HCT116 (cell line): ENCODE measurements around the gene ZNF304. TPM values are rescaled to one million over a fixed set of nuclear protein-coding genes. Genes with fewer than 3 reads are reported as not detected.
A peak's percentile ranks its signal among the peaks of the same experiment; 100 is the strongest.

Source experiments
- ATAC-seq: fragments of 200-7000 bp; cut with Tn5 transposase; 2 replicates; pipeline ENCODE4 v1.9.1; 2020; ENCODE audit warnings: mild to moderate bottlenecking, moderate library complexity
- BruUV-seq: library from RNA; stranded (reverse); fragments of 400-500 nt; replicated peaks from 2 replicates; lab custom pipeline; 2021; lab: Mats Ljungman, UMichigan
- CTCF ChIA-PET: fragments of 300-600 bp; sonication (Branson Sonifier 250); formaldehyde crosslinking; loops from one replicate; lab custom pipeline; 2021; ENCODE audit warnings: antibody characterized with exemption; lab: Charles Lee
- POLR2A ChIA-PET: fragments of 300-600, 350-600 bp; sonication (Branson Sonifier 250); formaldehyde crosslinking; loops from one replicate; lab custom pipeline; 2021; ENCODE audit warnings: antibody characterized with exemption; lab: Charles Lee
- RAD21 ChIA-PET, 2 experiments: fragments of 300-600 bp; sonication (Branson Sonifier 250); formaldehyde crosslinking; loops; one replicate each; lab custom pipeline; 2023; ENCODE audit warnings: low total read pairs in 2 of 2; ENCODE audit not compliant: uncharacterized antibody in 2 of 2, unreplicated experiment in 2 of 2, low non-redundant PET in 1 of 2; lab: Charles Lee
- DNase-seq: peaks from one replicate; pipeline ENCODE4 v3.0.0-alpha.2; 2010; ENCODE audit warnings: low read depth, low spot score
- H2AFZ ChIP-seq: fragments of 200-600 bp; shearing (Covaris generic), sonication (generic); 2 replicates; pipeline ENCODE4 v1.6.1; 2017; ENCODE audit warnings: low read depth, mixed run types, mixed read lengths, antibody characterized with exemption, low read length; ENCODE audit not compliant: poor library complexity, severe bottlenecking
- H3K27ac ChIP-seq: 2 replicates; pipeline ENCODE4 v1.5.1; 2012; ENCODE audit warnings: low read depth, low read length
- H3K27me3 ChIP-seq: fragments of 200-600 bp; sonication (generic); 2 replicates; pipeline ENCODE4 v1.6.1; 2016; ENCODE audit warnings: mixed run types, low read length, mixed read lengths; ENCODE audit not compliant: insufficient read depth
- H3K36me3 ChIP-seq, 2 experiments: fragments of 200-500 bp in 1 of 2; fragments of 200-600 bp in 1 of 2; sonication (Bioruptor generic) in 1 of 2; sonication (generic) in 1 of 2; 2 replicates each; pipeline versions ENCODE4 v1.5.1 to v1.6.1; 2014 to 2016; ENCODE audit warnings: low read length in 2 of 2, inconsistent platforms in 1 of 2, mixed read lengths in 1 of 2, mixed run types in 1 of 2; ENCODE audit not compliant: insufficient read depth in 2 of 2, control insufficient read depth in 1 of 2
- H3K4me1 ChIP-seq, 2 experiments: fragments of 200-600 bp in 1 of 2; sonication (generic) in 1 of 2; 2 replicates each; pipeline versions ENCODE4 v1.5.1 to v1.6.1; 2012 to 2017; ENCODE audit warnings: low read length in 2 of 2, inconsistent platforms in 1 of 2, mild to moderate bottlenecking in 1 of 2, mixed read lengths in 1 of 2, mixed run types in 1 of 2, moderate library complexity in 1 of 2; ENCODE audit not compliant: insufficient read depth in 2 of 2, control insufficient read depth in 1 of 2
- H3K4me2 ChIP-seq: fragments of 200-600 bp; sonication (generic); 2 replicates; pipeline ENCODE4 v1.6.1; 2017; ENCODE audit warnings: mixed run types, low read length, mixed read lengths
- H3K4me3 ChIP-seq, 2 experiments: fragments of 200-600 bp in 1 of 2; sonication (generic) in 1 of 2; replicated peaks in 1 of 2; 2 replicates each; pipeline ENCODE4 v1.5.1; 2011 to 2016; ENCODE audit warnings: low read length in 2 of 2, control low read depth in 1 of 2, low read depth in 1 of 2, mild to moderate bottlenecking in 1 of 2, mixed read lengths in 1 of 2, mixed run types in 1 of 2
- H3K79me2 ChIP-seq: fragments of 200-600 bp; sonication (generic); 2 replicates; pipeline ENCODE4 v1.6.1; 2017; ENCODE audit warnings: mild to moderate bottlenecking, mixed run types, low read length, moderate library complexity, mixed read lengths; ENCODE audit not compliant: insufficient read depth
- H3K9ac ChIP-seq: fragments of 200-600 bp; sonication (generic); 2 replicates; pipeline ENCODE4 v1.6.1; 2016; ENCODE audit warnings: low read length, mixed read lengths
- H3K9me2 ChIP-seq: fragments of 200-600 bp; sonication (generic), shearing (Covaris generic); 2 replicates; pipeline ENCODE4 v1.6.1; 2017; ENCODE audit warnings: mixed run types, mild to moderate bottlenecking, moderate library complexity; ENCODE audit not compliant: insufficient read depth
- H3K9me3 ChIP-seq, 2 experiments: fragments of 200-500 bp in 1 of 2; fragments of 200-600 bp in 1 of 2; sonication (Bioruptor generic) in 1 of 2; sonication (generic) in 1 of 2; 2 replicates each; pipeline ENCODE4 v1.6.1; 2014 to 2017; ENCODE audit warnings: low read length in 2 of 2, mixed read lengths in 2 of 2, inconsistent platforms in 1 of 2, low read depth in 1 of 2, mild to moderate bottlenecking in 1 of 2, mixed run types in 1 of 2, moderate library complexity in 1 of 2; ENCODE audit not compliant: control insufficient read depth in 1 of 2, insufficient read depth in 1 of 2
- H4K20me1 ChIP-seq: fragments of 200-600 bp; sonication (generic), shearing (Covaris generic); 2 replicates; pipeline ENCODE4 v1.6.1; 2017; ENCODE audit warnings: mixed run types, mild to moderate bottlenecking, moderate library complexity; ENCODE audit not compliant: insufficient read depth
- POLR2AphosphoS5 ChIP-seq: IDR thresholded peaks from 2 replicates; pipeline ENCODE4 v1.6.1; 2011; ENCODE audit warnings: mild to moderate bottlenecking, low read depth, low read length, moderate library complexity
- RAD21 ChIP-seq: IDR thresholded peaks from 2 replicates; pipeline ENCODE4 v1.6.1; 2012; ENCODE audit warnings: low read depth, mild to moderate bottlenecking
- SRF ChIP-seq: IDR thresholded peaks from 2 replicates; pipeline ENCODE4 v1.6.1; 2012; ENCODE audit warnings: low read depth
- TCF7L2 ChIP-seq: IDR thresholded peaks from 2 replicates; pipeline ENCODE4 v1.7.0; 2011; ENCODE audit warnings: borderline replicate concordance, inconsistent platforms; ENCODE audit not compliant: insufficient read depth, insufficient read length; ENCODE audit errors: extremely low read depth
- YY1 ChIP-seq: IDR thresholded peaks from 2 replicates; pipeline ENCODE4 v1.6.1; 2011; ENCODE audit warnings: low read length, low read depth, moderate library complexity, mild to moderate bottlenecking; ENCODE audit not compliant: insufficient replicate concordance; ENCODE audit errors: extremely low read depth
- intact Hi-C: fragments of 100-400 bp; cut with micrococcal nuclease; formaldehyde crosslinking; loops from 2 replicates; pipeline ENCODE4 v1.10.0; 2022
- total RNA-seq: library from RNA; stranded (reverse); gene quantifications from one replicate; pipeline ENCODE4 v1.2.1, GENCODE V29; 2021; ENCODE audit not compliant: unreplicated experiment
- TF ChIP-seq, protein P1 (sequence below): IDR thresholded peaks from 2 replicates; pipeline ENCODE4 v1.6.1; 2012
- TF ChIP-seq, protein P2 (sequence below): IDR thresholded peaks from 2 replicates; pipeline ENCODE4 v1.6.1; 2011; ENCODE audit warnings: mild to moderate bottlenecking, low read length, moderate library complexity; ENCODE audit not compliant: insufficient replicate concordance; ENCODE audit errors: extremely low read depth
- TF ChIP-seq, protein P3 (sequence below): IDR thresholded peaks from 2 replicates; pipeline ENCODE4 v1.6.1; 2012

Gene ZNF304
- total RNA-seq, 1 experiment from 2014 or later, result 6.3 TPM

DNA sequence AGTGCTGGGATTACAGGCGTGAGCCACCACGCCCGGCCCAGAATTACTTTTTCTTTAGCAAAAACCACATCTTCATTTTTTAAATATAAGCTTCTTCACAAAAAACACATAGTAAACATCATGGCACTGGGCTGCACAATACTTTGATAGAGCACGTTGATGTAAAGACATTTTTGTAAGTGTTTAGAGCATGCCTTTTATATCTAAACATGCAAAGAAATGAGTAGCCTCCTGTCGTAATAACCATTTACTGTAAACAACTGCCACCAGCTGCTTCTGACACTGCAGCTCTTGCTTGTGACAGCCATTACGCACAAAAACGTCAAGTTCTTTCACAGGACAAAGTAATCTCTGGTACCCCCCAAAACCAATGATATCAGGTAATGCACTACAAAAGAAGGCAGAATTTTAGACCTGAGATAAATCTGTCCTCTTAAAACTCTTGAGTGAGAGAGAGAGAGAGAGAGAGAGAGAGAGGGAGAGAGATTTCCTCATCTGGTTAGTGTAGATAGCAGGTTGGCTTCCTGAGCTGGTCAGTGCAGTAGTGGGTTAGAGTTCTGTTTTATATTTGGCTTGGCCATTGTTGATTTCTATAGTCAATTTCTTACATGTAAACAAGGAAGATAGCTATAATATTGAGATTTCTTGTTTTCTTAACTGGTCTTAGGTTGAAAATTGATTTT is 31.9 kb downstream of the ZNF304 start:
- Histone ChIP-seq H3K79me2 (no peaks in the 10 kb centered on the region), H3K9me3 (peaks cover 8 to 11% of the 10 kb centered on the region in 2 experiments; a peak in 3 of 4 replicates), H3K4me2 (no peak overlapping the region), H3K4me1 (no peaks in the 10 kb centered on the region), H3K9ac (no peak overlapping the region), H3K4me3 (no peak overlapping the region), H3K36me3 (0 out of 4 replicates have a peak, but pooled peaks cover 0 to under 1% of the 10 kb centered on the region in 2 experiments), H3K27me3 (no peaks in the 10 kb centered on the region), H4K20me1 (no peaks in the 10 kb centered on the region), H2AFZ (no peak overlapping the region), H3K9me2 (no peaks in the 10 kb centered on the region), H3K27ac (no peak overlapping the region)
- BruUV-seq, result no TSS peak
- TF ChIP-seq, protein P1, sequence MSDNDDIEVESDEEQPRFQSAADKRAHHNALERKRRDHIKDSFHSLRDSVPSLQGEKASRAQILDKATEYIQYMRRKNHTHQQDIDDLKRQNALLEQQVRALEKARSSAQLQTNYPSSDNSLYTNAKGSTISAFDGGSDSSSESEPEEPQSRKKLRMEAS, result no peak
- TF ChIP-seq YY1 (no peak), SRF (no peak), POLR2AphosphoS5 (no peak)
- ChIA-PET RAD21 (no interaction called here), POLR2A (interaction anchor here (1.5 kb wide), 1 partner anchor 15 kb away, joined by 4 read pairs; no protein-coding TSS in a partner anchor), CTCF (no interaction called here)
- no peak for DNase-seq
- no peak for ATAC-seq
- intact Hi-C loops, result no loop called here

DNA sequence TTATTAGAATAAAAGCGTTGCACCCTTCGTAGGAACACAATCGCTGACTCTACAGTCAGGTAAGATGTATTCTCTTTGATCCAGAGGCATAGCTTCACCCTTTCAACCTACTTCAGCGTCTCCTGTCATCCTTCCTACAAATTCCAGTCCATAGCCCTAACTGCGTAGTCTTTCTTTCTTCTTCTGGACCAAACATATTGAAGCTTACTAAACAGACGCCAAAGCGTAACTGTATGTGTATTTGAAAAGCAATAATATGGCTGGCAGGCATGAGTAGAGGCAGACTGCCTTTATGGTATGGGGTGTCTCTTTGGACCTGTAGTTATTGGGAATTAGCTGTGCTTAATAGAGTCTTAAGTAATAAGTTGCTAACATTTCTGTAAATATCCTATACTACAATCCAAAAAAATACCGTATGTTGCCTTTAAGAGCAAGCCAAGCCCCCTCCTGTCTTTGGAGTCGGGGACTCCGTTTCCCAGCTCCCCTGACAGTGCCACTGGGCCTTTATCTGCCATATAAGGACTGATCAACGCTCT is 38.2 kb downstream of the ZNF304 start:
- TF ChIP-seq TCF7L2, result no peak
- TF ChIP-seq, protein P2, sequence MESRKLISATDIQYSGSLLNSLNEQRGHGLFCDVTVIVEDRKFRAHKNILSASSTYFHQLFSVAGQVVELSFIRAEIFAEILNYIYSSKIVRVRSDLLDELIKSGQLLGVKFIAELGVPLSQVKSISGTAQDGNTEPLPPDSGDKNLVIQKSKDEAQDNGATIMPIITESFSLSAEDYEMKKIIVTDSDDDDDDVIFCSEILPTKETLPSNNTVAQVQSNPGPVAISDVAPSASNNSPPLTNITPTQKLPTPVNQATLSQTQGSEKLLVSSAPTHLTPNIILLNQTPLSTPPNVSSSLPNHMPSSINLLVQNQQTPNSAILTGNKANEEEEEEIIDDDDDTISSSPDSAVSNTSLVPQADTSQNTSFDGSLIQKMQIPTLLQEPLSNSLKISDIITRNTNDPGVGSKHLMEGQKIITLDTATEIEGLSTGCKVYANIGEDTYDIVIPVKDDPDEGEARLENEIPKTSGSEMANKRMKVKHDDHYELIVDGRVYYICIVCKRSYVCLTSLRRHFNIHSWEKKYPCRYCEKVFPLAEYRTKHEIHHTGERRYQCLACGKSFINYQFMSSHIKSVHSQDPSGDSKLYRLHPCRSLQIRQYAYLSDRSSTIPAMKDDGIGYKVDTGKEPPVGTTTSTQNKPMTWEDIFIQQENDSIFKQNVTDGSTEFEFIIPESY, result no peak
- TF ChIP-seq, protein P1, result no peak
- peak; percentile 100 for TF ChIP-seq SRF
- TF ChIP-seq, protein P3, sequence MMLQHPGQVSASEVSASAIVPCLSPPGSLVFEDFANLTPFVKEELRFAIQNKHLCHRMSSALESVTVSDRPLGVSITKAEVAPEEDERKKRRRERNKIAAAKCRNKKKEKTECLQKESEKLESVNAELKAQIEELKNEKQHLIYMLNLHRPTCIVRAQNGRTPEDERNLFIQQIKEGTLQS, result no peak
- no peak for TF ChIP-seq RAD21
- TF ChIP-seq, all 23 proteins: peak for 1
- Histone ChIP-seq H3K9me2 (no peaks in the 10 kb centered on the region), H3K27ac (peak overlapping the region; percentile 37; the same call in 1 of the 2 replicates), H3K79me2 (peaks cover 22% of the 10 kb centered on the region), H3K9ac (peak overlapping the region; percentile 79), H3K27me3 (no peaks in the 10 kb centered on the region), H3K4me1 (peaks cover 6 to 16% of the 10 kb centered on the region in 2 experiments; a peak in 2 of 4 replicates), H3K9me3 (no peaks in the 10 kb centered on the region), H2AFZ (peak overlapping the region; percentile 69), H3K4me3 (peak overlapping the region; percentile 73 to 85), H3K36me3 (no peaks in the 10 kb centered on the region), H4K20me1 (no peaks in the 10 kb centered on the region), H3K4me2 (peak overlapping the region; percentile 90)
- DNase-seq (no peak), ATAC-seq (no peak)
- intact Hi-C loops, result loop anchor here (1.0 kb wide), 1 partner anchor 26 kb away; the partner anchor contains the start of genes TRAPPC2B and ZNF547
- BruUV-seq, result TSS peak; percentile 64
- CTCF ChIA-PET, result no interaction called here
- POLR2A ChIA-PET, result interaction anchor here (1.0 kb wide), 3 partner anchors 26 to 46 kb away, joined by 3 to 5 read pairs (median 4); partner anchors contain the start of genes TRAPPC2B, ZNF304, ZNF547 and ZNF749
- RAD21 ChIA-PET, result interaction anchor here in 1 of 2 experiments (0.9 kb wide), 1 partner anchor 17 kb away, joined by 7 read pairs; no protein-coding TSS in a partner anchor
